AG08395 (cell line): Measurements from ENCODE around the gene FAM186B.

ENCODE experiments used
- DNase-seq: peaks from one replicate; pipeline ENCODE4 v3.0.0; 2012; ENCODE audit warnings: mixed read lengths, low spot score

The FAM186B gene

DNA sequence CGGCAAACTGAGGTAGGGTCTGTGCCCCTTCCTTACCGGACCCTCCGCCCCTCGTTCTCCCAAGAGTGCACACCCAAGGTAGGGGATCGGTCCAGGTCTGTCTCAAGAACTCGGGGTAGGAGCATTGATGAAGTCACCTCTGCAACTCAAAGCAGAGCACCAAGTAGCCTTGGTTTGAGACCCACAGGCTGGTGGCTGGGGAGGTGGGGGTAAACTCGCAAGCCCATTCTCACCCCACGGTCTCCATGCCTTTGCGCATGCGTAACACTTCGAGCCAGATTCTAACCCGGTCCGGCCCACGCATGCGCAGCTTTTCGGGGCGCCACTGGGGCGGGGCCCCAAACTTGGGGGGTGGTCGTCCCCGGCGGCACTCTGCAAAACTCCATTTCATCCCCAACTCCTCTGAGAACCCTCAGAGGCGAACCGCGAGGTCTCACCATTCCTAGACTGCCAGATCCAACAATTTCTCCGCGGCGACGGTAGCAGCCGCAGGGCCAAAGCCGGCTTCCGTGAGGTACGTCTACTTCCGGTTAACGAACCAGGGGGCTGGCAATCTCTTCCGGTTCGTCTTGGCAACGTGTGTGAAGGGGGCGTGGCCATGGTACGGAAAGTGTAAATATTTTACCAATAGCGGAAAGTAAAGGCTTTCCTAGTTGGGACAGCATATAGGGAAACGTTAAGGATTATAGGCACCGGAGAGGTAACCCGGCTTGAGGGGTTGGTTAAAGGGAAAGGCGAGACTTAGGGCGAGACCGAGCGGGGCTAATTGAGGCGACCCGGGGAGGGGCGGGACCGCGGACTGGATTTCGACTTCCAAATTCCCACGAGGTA lies 37.6 kb downstream of the FAM186B start, which contains the start of gene MCRS1:
TSS of gene MCRS1 (minus strand) at position 532 of the 831 bp plus-strand sequence. CDS start 1,411 bp downstream, outside the sequence.
- DNase-seq: peak; percentile 99

DNA sequence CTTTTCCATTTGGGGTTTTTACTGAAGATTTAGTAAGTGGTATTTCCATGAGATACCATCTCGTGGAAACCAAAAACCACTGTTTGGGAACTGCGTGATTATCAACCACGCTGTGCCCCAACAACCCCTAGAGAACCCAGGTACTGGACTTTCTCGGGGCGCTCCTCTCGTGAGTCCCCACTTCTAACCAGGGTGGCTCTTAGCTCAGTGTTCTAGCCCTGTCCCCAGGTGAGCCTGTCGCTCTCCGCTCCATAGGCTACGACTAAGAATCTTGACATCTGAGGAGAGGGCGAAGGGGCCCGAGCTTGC lies 38.2 kb downstream of the FAM186B start:
- no peak for DNase-seq

DNA sequence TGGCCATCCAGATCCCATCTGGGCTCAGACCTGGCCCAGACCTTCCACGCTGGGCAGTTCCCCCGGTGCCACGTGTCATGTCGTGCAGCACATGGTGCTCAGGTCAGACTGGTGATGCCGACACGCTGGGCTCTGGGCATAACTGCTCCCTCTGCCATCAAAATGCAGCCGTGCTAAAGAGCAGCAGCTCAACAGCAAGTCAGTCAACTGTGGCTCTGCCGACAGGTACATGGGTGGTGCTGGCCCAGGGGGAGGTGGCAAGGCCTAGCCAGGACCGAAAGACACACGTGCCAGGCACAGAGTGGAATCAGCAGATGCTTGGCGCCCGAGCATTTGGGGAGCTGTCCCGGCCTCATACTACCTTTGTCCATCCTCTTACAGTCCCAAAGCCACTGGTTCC lies 39.1 kb downstream of the FAM186B start:
- DNase-seq: no peak

DNA sequence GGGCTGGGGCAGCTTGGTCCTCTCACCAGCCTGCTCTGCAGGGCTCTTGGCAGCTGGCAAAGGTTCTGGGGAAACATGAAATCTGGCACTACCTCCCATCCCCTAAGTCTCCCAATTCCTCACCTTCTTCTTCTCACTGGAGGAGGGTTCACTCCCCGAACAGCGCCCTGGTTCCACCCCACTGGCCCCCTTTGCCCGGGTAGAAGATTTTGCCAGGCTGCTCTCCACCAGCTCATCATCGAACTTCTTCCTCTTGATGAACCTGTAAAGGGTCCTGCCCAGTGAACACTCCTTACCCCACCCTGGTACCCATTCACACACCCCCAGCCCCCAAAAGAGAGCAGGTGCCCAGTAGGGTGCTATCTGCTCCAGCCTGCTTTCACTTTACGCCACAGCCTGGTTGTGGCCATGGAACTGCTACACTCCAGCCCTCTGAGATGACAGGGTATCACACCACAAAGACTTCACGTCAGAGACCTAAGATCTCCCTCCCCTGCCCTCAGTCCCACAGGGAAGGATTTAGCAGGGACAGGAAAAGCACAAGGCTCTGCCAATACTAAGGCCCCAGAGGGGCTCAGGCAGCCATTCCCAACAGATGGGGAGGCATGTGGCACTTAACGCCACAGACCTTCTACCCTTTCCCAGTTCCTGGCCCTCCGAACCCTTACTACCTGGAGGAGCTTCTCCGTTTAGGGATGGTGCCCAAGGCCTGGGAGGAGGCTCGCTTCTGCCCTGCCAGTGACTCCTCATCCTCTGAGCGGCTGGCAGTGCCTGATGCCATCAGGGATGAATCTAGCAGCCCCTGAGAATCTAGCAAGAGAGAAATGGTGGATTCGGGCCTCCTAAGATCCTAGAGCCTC lies 39.8 kb downstream of the FAM186B start:
- DNase-seq: no peak

DNA sequence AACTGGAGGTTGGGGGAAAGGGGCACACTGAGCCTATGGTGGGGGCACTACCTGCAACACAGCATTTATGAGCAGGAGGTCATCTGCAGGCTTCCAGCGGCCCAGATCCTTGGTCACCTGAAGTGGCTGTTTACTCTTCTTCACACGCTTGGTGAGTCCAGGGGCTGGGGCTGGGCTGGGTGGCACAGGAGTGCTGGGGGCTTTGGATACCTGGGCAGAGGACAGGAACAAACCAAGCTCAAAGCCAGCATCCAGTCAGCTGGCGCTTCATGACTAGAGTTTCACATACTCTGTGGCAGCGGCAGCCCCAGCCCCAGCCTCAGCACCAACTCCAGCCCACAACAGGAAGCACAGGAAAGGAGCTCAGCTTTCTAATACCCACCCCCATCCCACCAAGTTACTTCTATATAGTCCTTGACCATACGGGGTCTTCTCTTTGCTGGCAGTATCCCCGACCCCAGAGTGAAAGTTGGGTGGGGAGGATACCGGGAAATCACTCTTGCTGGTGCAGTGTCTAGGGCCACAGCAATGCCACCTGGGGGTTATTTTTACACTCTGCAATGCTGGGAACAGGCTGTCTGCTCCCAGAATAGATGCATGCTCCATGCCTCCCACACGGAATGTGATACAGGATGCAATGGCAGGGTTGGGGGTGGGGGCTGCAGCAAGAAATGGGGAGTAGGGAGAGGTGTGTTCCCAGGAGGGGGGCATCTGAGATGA lies 40.6 kb downstream of the FAM186B start:
- DNase-seq: no peak

DNA sequence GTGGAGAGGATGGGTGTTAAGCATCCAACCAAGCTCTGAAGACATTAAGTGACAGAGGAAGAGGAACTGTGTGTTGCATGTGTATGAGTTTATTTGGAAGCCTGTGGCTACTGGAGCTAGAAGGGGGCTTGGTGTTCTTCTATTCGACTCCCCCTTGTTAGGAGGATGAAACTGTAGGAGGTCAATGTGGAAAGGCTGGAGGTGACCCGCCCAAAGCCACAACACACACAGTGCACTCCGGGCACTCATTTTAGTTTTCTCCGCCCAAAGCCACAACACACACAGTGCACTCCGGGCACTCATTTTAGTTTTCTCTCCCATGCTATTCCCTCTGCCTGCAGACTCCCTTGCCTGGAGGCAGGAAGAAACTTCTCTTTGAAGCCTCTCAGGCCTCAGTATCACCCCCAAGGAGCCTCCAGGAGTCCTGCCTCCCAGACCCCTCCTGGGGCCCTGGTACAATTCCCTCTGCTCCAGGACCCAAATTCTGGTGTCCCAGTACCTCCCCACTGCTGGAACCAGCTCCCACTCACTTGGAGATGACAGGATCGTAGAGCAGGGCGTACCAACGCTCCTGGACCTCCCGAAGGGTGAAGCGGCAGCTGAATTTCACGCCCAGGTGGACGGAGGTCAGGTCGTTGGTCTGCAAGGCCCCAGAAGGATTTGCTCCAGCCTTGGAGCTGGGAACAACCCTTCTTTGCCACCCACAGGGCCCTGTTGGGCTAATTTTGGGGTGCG lies 41.3 kb downstream of the FAM186B start:
- DNase-seq: no peak

DNA sequence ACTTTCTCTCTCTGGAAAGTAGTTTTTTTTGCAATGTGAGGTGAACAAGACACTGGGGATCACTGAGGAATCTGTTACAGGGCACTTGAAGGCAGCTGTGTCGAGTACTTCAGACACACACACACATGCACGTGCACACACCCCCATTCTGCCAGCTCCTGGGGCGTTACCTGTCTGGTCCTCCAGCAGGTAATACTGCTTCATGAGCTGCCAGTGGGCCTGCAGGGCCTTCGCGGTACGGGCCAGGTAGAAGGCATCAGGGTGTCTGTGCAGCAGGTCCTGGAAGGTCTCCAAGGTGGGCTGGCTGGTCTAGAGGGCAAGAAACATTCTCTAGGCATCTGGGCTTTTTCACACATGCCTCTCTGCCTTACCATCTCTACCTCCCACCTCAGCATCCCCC lies 42.6 kb downstream of the FAM186B start:
- DNase-seq: no peak

DNA sequence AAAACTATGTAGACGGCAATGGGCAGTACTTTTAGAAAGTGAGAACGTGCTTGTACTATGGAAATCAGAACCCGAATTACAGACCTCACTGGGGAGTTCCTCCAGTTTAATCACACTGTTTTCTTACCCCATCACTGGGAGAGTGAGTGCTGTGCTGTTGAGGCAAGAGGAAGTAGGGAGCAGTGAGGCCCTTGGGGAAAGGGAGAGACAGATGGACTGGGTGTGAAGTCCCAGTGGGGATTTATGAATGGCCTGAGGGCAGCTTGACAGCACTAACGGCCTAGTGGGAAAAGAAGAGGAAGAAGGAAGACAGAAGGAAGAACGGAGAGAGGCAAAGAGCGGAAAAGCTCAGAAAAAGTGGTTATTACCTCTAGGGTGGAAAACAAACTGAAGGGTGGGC lies 43.2 kb downstream of the FAM186B start:
- no peak for DNase-seq

DNA sequence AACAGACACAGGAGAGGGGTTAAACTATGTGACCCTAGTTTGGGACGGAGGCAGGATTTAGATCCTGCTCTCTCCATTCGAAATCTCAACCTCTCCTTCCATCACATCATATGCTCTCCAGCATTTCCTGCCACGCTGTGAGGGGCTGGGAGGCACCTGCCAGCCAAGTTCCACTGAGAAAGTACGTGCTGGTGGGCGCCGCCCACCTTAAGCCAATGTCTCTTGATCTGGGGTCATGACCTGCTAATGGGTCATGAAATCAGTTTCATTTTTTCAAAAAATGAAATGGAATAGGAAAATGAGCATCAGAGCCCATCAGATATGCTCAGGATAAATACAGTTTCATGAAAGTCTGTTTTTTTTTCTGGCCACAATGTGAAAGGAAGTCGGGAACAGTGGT lies 44.7 kb downstream of the FAM186B start:
- DNase-seq: no peak

DNA sequence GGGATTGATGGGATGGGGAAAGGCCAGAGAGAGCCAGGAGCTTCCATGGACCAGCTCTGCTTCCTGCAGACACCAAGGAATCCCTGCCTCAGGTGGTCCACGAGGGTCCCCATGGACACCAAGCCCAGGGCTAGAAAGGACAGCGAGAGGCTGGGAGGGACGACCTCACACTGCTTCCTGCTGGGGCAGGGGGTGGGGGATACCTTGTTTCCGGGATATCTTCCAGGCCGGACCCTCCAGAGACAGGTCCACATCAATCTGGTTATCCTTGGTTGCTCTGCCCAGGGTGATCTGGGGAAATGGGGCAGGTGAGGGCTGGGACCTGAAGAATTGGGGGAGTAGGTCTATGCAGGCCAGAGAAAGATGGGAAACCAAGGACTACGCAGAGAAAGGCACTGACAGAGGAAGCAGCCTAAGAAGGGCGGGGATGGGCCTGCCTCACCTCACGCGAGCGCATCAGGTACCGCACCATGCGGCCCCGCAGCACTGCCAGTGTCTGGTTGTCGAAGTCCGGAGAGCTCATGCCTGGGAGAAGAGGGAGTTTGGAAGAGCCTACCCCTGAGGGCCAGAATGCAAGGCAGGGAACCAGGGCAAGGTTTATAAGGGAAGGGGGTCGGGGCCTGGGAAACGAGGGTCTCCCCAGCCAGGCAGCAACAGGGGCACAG lies 46.3 kb downstream of the FAM186B start:
- DNase-seq: no peak

DNA sequence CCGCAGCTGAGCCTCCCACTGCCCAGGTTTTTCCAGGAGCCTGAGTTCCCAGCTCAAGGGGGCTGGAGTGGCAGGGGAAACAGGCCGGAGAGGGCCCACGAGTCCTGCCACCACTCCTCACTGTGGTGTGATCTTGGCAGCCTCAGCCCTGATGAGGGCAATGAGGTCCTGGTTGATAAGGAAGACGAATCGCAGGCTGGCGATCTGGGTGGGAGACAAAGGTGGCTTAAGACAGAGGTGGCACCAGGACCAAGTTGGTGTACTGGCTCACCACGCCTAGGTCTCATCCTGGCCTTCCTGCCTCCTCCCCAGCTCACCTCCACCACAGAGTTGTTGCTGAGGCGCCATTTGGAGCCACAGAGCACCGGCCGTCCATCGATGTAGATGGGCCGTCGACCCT lies 46.9 kb downstream of the FAM186B start:
- DNase-seq: no peak

DNA sequence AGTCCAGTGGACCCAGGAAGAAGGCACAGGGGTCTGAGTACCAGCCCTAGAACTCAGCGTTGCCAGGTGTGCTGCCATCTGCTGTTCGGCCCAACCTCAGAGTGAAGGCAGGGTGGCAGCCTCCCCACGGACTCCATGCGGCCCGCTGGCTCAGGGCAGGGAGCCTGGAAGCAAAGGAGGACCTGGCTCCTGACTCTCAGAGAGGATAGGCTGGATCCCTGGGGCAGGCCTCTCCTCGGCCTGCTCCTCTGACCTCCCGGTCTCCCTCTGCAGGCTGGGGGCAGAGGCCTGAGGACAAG lies 47.6 kb downstream of the FAM186B start:
- no peak for DNase-seq

DNA sequence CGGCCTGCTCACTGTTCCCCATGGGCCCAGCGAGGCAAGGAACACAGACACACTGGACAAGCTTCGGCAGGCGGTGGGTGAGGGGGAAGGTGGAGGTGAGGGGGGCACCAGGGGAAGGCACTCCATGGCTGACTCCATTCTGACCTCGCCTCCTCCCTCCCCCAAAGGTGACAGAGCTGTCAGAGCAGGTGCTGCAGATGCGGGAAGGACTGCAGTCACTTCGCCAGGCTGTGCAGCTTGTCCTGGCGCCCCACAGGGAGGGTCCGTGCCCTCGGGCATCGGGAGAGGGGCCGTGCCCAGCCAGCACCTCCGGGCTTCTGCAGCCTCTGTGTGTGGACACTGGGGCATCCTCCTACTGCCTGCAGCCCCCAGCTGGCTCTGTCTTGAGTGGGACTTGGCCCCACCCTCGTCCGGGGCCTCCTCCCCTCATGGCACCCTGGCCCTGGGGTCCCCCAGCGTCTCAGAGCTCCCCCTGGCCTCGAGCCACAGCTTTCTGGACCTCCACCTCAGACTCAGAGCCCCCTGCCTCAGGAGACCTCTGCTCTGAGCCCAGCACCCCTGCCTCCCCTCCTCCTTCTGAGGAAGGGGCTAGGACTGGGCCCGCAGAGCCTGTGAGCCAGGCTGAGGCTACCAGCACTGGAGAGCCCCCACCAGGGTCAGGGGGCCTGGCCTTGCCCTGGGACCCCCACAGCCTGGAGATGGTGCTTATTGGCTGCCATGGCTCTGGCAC lies 48.1 kb downstream of the FAM186B start:
- no peak for DNase-seq

DNA sequence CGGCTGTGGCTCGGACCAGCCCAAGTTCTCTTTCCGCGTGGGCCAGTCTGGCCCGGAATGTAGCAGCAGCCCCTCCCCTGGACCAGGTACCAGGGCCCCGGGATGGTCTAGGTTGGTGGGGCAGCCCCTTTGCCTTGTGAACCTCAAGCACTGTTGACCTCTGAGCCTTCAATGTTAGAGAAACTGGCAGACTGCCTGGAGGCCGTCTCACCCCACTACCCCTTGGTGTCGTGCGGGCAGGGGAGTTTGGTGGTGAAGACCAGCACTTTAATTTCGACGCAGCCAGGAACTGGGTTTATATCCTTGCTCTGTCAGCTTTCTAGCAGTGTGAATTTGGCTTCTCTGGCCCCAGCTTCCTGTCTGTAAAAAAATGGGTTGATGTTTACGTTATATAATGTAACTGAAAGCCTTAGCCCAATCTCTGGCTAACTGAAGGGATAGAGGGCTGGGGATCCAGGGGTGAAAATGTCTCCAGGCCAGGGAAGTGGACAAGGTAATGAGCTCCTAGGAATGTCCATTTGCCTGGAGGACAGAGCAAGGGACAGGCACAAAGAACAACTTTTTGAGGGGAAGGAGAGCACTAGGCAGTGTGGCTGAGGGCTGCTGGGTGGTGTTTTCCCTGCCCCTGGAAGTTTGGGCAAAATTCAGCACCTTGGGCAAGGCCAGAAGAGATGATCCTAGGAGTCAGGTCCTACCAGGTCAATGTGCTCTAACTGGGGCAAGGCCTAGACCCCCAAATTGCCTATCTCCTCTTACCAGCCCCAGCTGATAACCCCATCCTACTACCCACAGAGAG lies 48.9 kb downstream of the FAM186B start:
- DNase-seq: no peak

DNA sequence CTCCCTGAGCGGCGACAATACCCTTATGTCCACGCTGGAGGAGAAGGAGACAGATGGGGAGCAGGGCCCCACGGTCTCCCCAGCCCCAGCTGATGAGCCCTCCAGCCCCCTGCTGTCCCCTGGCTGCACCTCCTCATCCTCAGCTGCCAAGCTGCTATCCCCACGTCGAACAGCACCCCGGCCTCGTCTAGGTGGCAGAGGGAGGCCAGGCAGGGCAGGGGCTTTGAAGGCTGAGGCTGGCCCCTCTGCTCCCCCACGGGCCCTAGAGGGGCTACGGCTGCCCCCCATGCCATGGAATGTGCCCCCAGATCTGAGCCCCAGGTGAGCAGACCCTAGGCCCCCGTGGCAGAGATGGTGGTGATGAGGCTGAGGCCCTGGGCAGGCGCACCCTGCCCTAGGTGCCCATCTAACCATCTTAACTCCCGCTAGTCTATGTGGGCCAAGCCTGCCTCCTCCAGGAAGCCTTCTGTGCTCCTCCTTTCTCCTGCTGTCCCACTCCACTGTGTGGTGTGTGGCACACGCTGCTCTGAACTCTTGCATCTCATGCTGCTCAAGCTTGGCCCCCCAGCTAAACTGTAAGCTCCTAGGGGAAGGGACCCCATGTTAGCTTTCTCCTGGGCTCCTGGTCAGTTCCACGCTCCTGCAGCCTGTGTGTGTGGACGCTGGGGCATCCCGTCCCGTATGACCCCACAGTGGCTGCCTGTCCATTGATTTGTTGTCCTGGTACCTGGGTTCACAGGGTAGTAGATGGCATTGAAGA lies 49.6 kb downstream of the FAM186B start:
- DNase-seq: no peak

DNA sequence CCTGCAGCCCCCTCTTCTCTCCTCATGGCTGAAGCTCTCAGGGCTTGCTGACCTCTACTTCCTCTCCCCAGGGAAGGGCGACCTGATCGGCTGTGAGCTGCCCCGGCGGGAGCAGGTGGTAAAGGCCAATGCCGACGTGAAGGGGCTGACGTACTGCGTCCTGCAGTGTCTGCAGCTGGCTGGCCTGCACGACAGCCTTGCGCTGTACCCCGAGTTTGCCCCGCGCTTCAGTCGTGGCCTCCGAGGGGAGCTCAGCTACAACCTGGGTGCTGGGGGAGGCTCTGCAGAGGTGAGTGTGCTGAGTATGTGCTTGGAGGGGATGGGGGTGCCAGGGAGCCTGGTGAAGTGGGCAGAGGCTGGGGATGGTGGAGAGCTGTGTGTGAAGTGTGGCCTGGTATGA lies 51.2 kb downstream of the FAM186B start:
- no peak for DNase-seq

DNA sequence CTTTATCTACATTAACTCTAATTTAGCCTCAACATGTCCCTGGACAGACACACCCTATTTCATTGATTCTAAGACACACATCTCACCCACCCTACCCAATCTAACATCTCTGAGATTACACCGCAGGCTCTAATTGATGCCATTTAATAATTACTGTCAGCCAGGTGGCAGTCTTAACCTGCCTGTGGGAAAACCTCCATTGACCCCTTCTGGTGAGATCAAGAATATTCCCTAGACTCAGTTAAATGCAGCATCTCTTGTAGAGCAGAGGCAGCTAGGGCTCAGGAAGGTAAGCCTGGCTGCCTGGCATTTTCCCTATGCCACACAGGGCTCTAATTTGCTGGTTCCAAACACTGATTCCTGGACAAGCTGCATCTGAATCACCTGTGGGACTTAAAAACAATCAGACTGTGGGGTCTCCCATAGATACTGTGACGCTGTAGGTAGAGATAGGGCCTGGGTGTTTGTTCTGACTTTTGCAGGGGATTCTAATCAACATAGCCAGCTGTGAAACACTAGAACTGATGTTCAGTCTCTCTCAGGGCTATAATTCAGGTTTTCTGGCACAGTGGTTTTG lies 51.8 kb downstream of the FAM186B start:
- DNase-seq: no peak

DNA sequence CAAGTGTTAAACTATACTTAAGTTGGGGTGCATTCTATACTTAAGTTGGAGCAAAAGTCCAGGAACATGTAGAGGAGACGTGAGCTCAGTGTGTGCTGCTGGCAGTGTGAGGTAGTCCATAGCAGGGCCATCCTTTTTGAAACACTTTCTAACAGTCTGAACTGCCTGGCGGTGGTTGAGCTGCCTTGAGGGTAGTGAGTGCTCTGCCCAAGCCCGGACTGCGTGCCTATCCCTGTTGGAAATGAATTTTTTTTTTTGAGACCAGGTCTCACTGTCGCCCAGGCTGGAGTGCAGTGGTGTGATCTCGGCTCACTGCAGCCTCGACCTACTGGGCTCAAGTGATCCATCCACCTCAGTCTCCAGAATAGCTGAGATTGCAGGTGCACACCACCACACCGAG lies 52.5 kb downstream of the FAM186B start:
- DNase-seq: no peak

DNA sequence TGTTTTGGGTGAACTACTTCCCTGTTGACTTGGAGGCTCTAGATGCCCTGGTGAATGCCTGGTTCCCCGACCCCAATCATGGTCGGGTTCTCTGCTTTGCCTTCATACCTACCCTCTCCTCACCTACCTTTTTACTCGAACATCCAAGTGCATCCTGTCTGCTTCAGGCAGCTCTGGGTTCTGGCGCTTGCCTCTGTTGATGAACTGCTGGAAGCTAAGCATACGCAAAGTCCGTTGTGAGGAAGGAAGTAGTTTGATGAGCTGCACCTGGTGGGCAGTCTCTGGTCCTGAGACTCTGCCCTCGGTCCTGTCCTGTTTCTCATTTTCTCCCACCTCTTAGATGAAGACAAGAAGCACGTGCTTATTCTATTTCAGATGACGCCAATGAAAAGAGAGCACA lies 53.0 kb downstream of the FAM186B start:
- no peak for DNase-seq
